ENCODE data around the gene MYZAP. TPM values are rescaled to one million over a fixed set of nuclear protein-coding genes. Genes with fewer than 3 reads are reported as not detected.

MYZAP gene
- total and polyA plus RNA-seq, 7 donors, result 2.0 to 24.8 (median 3.6) TPM

DNA sequence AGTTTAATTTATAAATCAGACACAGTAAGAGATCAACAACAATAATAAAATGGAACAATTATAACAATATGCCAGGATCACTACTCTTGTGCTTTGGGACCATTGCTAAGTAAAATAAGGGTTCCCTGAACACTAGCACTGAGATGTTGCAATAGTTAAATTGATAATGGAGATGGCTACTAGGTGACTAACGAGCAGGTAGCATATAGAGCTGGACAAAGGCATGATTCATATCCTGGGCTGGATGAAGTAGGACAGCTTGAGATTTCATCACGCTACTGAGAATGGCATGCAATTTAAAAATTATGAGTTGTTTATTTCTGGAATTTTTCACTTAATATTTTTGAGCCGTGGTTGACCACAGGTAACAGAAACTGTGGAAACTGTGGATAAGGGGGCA is 20.7 kb upstream of the MYZAP start:
- H3K4me1 ChIP-seq, result no peaks in the 10 kb centered on the region
- H3K27me3 ChIP-seq (ENCODE audit: insufficient read depth in 3 of 3, low read length in 2 of 3), result no peaks in the 10 kb centered on the region
- ATAC-seq (no peak), DNase-seq (no peak)
- H3K27ac ChIP-seq, result no peak overlapping the region
- 67 to 84% (median 73%) methylated on average over 3 of the region's 3 CpGs for WGBS, 3 donors
- intact Hi-C loops (cut with DNase I), result no loop called here
- no peak overlapping the region for H3K4me3 ChIP-seq
- no peaks in the 10 kb centered on the region for H3K9me3 ChIP-seq
- no peaks in the 10 kb centered on the region for H3K36me3 ChIP-seq (ENCODE audit: insufficient read depth in 1 of 2, low read depth in 1 of 2)
- TF ChIP-seq CTCF (IDR thresholded peaks at IDR 0.05), result no peak

GRCh38 chr15:57571725-57572124 is 20.0 kb upstream of the MYZAP start:
- 94 to 95% (median 94%) methylated on average over 7 of the region's 7 CpGs for WGBS, 3 donors
- intact Hi-C loops (cut with DNase I), result no loop called here
- ATAC-seq (no peak), DNase-seq (no peak)
- Histone ChIP-seq H3K4me3 (no peak overlapping the region), H3K4me1 (no peaks in the 10 kb centered on the region), H3K9me3 (no peaks in the 10 kb centered on the region), H3K27ac (no peak overlapping the region), H3K36me3 (ENCODE audit: insufficient read depth in 1 of 2, low read depth in 1 of 2) (no peaks in the 10 kb centered on the region), H3K27me3 (ENCODE audit: insufficient read depth in 3 of 3, low read length in 2 of 3) (no peaks in the 10 kb centered on the region)
- no peak for TF ChIP-seq CTCF (IDR thresholded peaks at IDR 0.05)

GRCh38 chr15:57572468-57572867 is 19.2 kb upstream of the MYZAP start:
- no peaks in the 10 kb centered on the region for H3K9me3 ChIP-seq
- no peak overlapping the region for H3K27ac ChIP-seq
- H3K4me1 ChIP-seq, result no peaks in the 10 kb centered on the region
- intact Hi-C loops (cut with DNase I), result no loop called here
- TF ChIP-seq CTCF (IDR thresholded peaks at IDR 0.05), result no peak
- no peaks in the 10 kb centered on the region for H3K36me3 ChIP-seq (ENCODE audit: insufficient read depth in 1 of 2, low read depth in 1 of 2)
- 83 to 92% (median 89%) methylated on average over 3 of the region's 3 CpGs for WGBS, 3 donors
- H3K4me3 ChIP-seq, result no peak overlapping the region
- no peaks in the 10 kb centered on the region for H3K27me3 ChIP-seq (ENCODE audit: insufficient read depth in 3 of 3, low read length in 2 of 3)
- ATAC-seq (no peak), DNase-seq (no peak)

- TF ChIP-seq CTCF (IDR thresholded peaks at IDR 0.05), result no peak
- 85 to 89% (median 87%) methylated on average over 4 of the region's 4 CpGs for WGBS, 3 donors
- Histone ChIP-seq H3K4me3 (no peak overlapping the region), H3K27me3 (ENCODE audit: insufficient read depth in 3 of 3, low read length in 2 of 3) (no peaks in the 10 kb centered on the region), H3K4me1 (no peaks in the 10 kb centered on the region), H3K9me3 (no peaks in the 10 kb centered on the region), H3K36me3 (ENCODE audit: insufficient read depth in 1 of 2, low read depth in 1 of 2) (no peaks in the 10 kb centered on the region), H3K27ac (no peak overlapping the region)
- DNase-seq, result no peak
- intact Hi-C loops (cut with DNase I), result no loop called here
- no peak for ATAC-seq
Measured at GRCh38 chr15:57573151-57573550, 18.6 kb upstream of the MYZAP start.

- WGBS, 3 donors, result 80 to 81% (median 80%) methylated on average over 5 of the region's 5 CpGs
- TF ChIP-seq CTCF (IDR thresholded peaks at IDR 0.05), result no peak
- no peaks in the 10 kb centered on the region for H3K4me1 ChIP-seq
- H3K36me3 ChIP-seq (ENCODE audit: insufficient read depth in 1 of 2, low read depth in 1 of 2), result no peaks in the 10 kb centered on the region
- H3K27ac ChIP-seq, result no peak overlapping the region
- ATAC-seq (no peak), DNase-seq (no peak)
- no peaks in the 10 kb centered on the region for H3K9me3 ChIP-seq
- H3K27me3 ChIP-seq (ENCODE audit: insufficient read depth in 3 of 3, low read length in 2 of 3), result no peaks in the 10 kb centered on the region
- intact Hi-C loops (cut with DNase I), result no loop called here
- no peak overlapping the region for H3K4me3 ChIP-seq
Measured at GRCh38 chr15:57575363-57575762, 16.3 kb upstream of the MYZAP start.
